PC-3 (cell line): ENCODE data around the gene DNM1L. TPM values are rescaled to one million over a fixed set of nuclear protein-coding genes. Genes with fewer than 3 reads are reported as not detected.
A peak's percentile ranks its signal among the peaks of the same experiment; 100 is the strongest.

Source experiments
- ATAC-seq: fragments of 200-7000 bp; cut with Tn5 transposase; 2 replicates; pipeline ENCODE4 v1.9.1; 2020; ENCODE audit warnings: mild to moderate bottlenecking, moderate library complexity
- Bru-seq: library from RNA; stranded (reverse); fragments of 400-500 nt; gene quantifications from one replicate; lab custom pipeline; 2021; lab: Mats Ljungman, UMichigan
- BruChase-seq, 2 experiments: library from RNA; stranded (reverse); fragments of 400-500 nt; gene quantifications; one replicate each; lab custom pipeline; 2021; lab: Mats Ljungman, UMichigan
- BruUV-seq: library from RNA; stranded (reverse); fragments of 400-500 nt; replicated peaks from 2 replicates; lab custom pipeline; 2021; lab: Mats Ljungman, UMichigan
- CTCF ChIA-PET: fragments of 300-600 bp; sonication (Branson Sonifier 250); formaldehyde crosslinking; loops from one replicate; lab custom pipeline; 2022; ENCODE audit warnings: antibody characterized with exemption; lab: Charles Lee
- POLR2A ChIA-PET: fragments of 300-600 bp; sonication (Branson Sonifier 250); formaldehyde crosslinking; loops from one replicate; lab custom pipeline; 2022; ENCODE audit warnings: antibody characterized with exemption; ENCODE audit not compliant: unreplicated experiment; lab: Charles Lee
- DNase-seq: peaks from one replicate; pipeline ENCODE4 v3.0.0-alpha.2; 2015
- H2AFZ ChIP-seq: fragments of 300-600 bp; sonication (generic); 2 replicates; pipeline ENCODE4 v1.6.0; 2016; ENCODE audit warnings: antibody characterized with exemption, low read length
- H3F3A ChIP-seq: fragments of 300-600 bp; sonication (generic); one replicate; pipeline ENCODE4 v1.6.0; 2017; ENCODE audit warnings: antibody characterized with exemption, low read length, control low read depth, mild to moderate bottlenecking; ENCODE audit not compliant: unreplicated experiment
- H3K27ac ChIP-seq: fragments of 300-600 bp; sonication (generic); 2 replicates; pipeline ENCODE4 v1.5.1; 2016; ENCODE audit warnings: mild to moderate bottlenecking, low read length
- H3K27me3 ChIP-seq: fragments of 300-600 bp; sonication (generic); 2 replicates; pipeline ENCODE4 v1.6.1; 2016; ENCODE audit warnings: low read length, mixed read lengths
- H3K36me3 ChIP-seq: fragments of 300-600 bp; sonication (generic); 2 replicates; pipeline ENCODE4 v1.6.1; 2016; ENCODE audit warnings: low read depth, mixed run types, low read length, mixed read lengths
- H3K4me1 ChIP-seq: fragments of 300-600 bp; sonication (generic); 2 replicates; pipeline ENCODE4 v1.5.1; 2016; ENCODE audit warnings: low read length; ENCODE audit not compliant: insufficient read depth
- H3K4me2 ChIP-seq: fragments of 300-600 bp; sonication (generic); 2 replicates; pipeline ENCODE4 v1.6.0; 2016; ENCODE audit warnings: low read length
- H3K4me3 ChIP-seq: fragments of 300-600 bp; sonication (generic); 2 replicates; pipeline ENCODE4 v1.5.1; 2016; ENCODE audit warnings: mild to moderate bottlenecking, low read length, mixed read lengths
- H3K79me2 ChIP-seq: fragments of 300-600 bp; sonication (generic); 2 replicates; pipeline ENCODE4 v1.6.1; 2017; ENCODE audit warnings: low read length, mixed read lengths
- H3K9ac ChIP-seq: fragments of 300-600 bp; sonication (generic); 2 replicates; pipeline ENCODE4 v1.6.0; 2016; ENCODE audit warnings: mild to moderate bottlenecking, low read length
- H3K9me2 ChIP-seq: fragments of 300-600 bp; sonication (generic); replicated peaks from 2 replicates; pipeline ENCODE4 v1.6.1; 2016; ENCODE audit warnings: mixed run types, low read length, mixed read lengths
- H3K9me3 ChIP-seq: fragments of 300-600 bp; sonication (generic); 2 replicates; pipeline ENCODE4 v1.6.1; 2016; ENCODE audit warnings: low read length, mixed read lengths
- H4K20me1 ChIP-seq: fragments of 300-600 bp; sonication (generic); 2 replicates; pipeline ENCODE4 v1.6.1; 2016; ENCODE audit warnings: low read length, mixed read lengths
- CTCF ChIP-seq: fragments of 300-600 bp; sonication (generic); conservative IDR thresholded peaks from 2 replicates; pipeline ENCODE4 v1.5.1; 2017; ENCODE audit warnings: antibody characterized with exemption, low read depth, mild to moderate bottlenecking, low read length
- EZH2 ChIP-seq: fragments of 300-600 bp; sonication (generic); IDR thresholded peaks from one replicate; pipeline ENCODE4 v1.6.1; 2017; ENCODE audit warnings: antibody characterized with exemption, mild to moderate bottlenecking, low read length; ENCODE audit not compliant: unreplicated experiment
- EZH2phosphoT487 ChIP-seq: fragments of 300-600 bp; sonication (generic); IDR thresholded peaks from 2 replicates; pipeline ENCODE4 v1.6.1; 2018; ENCODE audit warnings: mild to moderate bottlenecking, antibody characterized with exemption, low read length, borderline replicate concordance
- intact Hi-C: fragments of 100-400 bp; cut with micrococcal nuclease; formaldehyde crosslinking; loops from 2 replicates; pipeline ENCODE4 v1.9.0; 2023
- long read RNA-seq: library from polyadenylated mRNA; unstranded; transcript quantifications from one replicate; pipeline ENCODE4 v2.0.0, GENCODE V29; 2021; ENCODE audit not compliant: unreplicated experiment
- total RNA-seq: library from RNA; depleted of rRNA; stranded (reverse); fragments of >200 nt; gene quantifications from 2 replicates; pipeline ENCODE4 v1.2.3, GENCODE V29; 2014; rRNA removed

The DNM1L gene
- total RNA-seq (29.9 and 38.7 TPM in 2 replicates), Bru-seq, nascent RNA (percentile 68 among the genes with signal in this experiment), BruChase-seq, experiment 1, labeled RNA remaining after a 6-hour chase (percentile 68 among the genes with signal in this experiment), BruChase-seq, experiment 2, labeled RNA remaining after a 2-hour chase (percentile 65 among the genes with signal in this experiment)
- long read RNA-seq, full-length matches to known transcripts = 26 of 45 reads
- long read RNA-seq, partial matches to known transcripts = 5 of 45 reads
- long read RNA-seq, other reads (novel, unspliced or antisense) = 14 of 45 reads

GRCh38 chr12:32679091-32679919 is at the start of gene DNM1L:
DNM1L (plus strand) TSS chr12:32679301; CDS start chr12:32679364, 63 bp downstream.
- peak within 1 kb of the TSS; percentile 36 for H3K27ac ChIP-seq
- no peaks in the 10 kb centered on the region for H3K36me3 ChIP-seq
- no peaks in the 10 kb centered on the region for H3F3A ChIP-seq
- ATAC-seq (peak; percentile 93), DNase-seq (peak; percentile 93)
- H3K4me3 ChIP-seq = peak within 1 kb of the TSS; percentile 88
- peak within 1 kb of the TSS; percentile 82 for H3K4me2 ChIP-seq
- H2AFZ ChIP-seq = peak within 1 kb of the TSS; percentile 75
- no TSS peak for BruUV-seq
- no peaks in the 10 kb centered on the region for H3K9me3 ChIP-seq
- H4K20me1 ChIP-seq = peaks cover 26% of the 10 kb centered on the region
- H3K4me1 ChIP-seq = peaks cover 5% of the 10 kb centered on the region
- POLR2A ChIA-PET = interaction anchor here (0.8 kb wide), 1 partner anchor 76 kb away, joined by 3 read pairs; no protein-coding TSS in a partner anchor
- TF ChIP-seq EZH2phosphoT487 = no peak
- TF ChIP-seq CTCF = no peak
- TF ChIP-seq EZH2 = no peak
- H3K9me2 ChIP-seq = no peaks in the 10 kb centered on the region
- intact Hi-C loops = loop anchor here (2.0 kb wide), 1 partner anchor 75 kb away; the partner anchor contains the start of gene YARS2
- CTCF ChIA-PET = interaction anchor here (0.5 kb wide), 1 partner anchor 1983 kb away, joined by 14 read pairs; the partner anchor contains the start of gene IPO8
- no peaks in the 10 kb centered on the region for H3K27me3 ChIP-seq
- H3K79me2 ChIP-seq = peaks cover 46% of the 10 kb centered on the region
- H3K9ac ChIP-seq = peak within 1 kb of the TSS; percentile 79

GRCh38 chr12:32641287-32641901 is 37.7 kb upstream of the DNM1L start:
- POLR2A ChIA-PET = no interaction called here
- Histone ChIP-seq H3K36me3 (no peaks in the 10 kb centered on the region), H3F3A (no peaks in the 10 kb centered on the region), H2AFZ (no peak overlapping the region), H3K27me3 (no peaks in the 10 kb centered on the region), H3K4me1 (no peaks in the 10 kb centered on the region), H3K79me2 (no peaks in the 10 kb centered on the region), H3K4me3 (no peak overlapping the region), H3K4me2 (no peak overlapping the region), H3K9ac (no peak overlapping the region), H4K20me1 (no peaks in the 10 kb centered on the region), H3K27ac (no peak overlapping the region), H3K9me2 (no peaks in the 10 kb centered on the region), H3K9me3 (no peaks in the 10 kb centered on the region)
- ATAC-seq (no peak), DNase-seq (no peak)
- TF ChIP-seq EZH2 (no peak), CTCF (no peak), EZH2phosphoT487 (no peak)
- CTCF ChIA-PET = no interaction called here
- no TSS peak for BruUV-seq
- intact Hi-C loops = no loop called here
